H1 (cell line): ENCODE measurements around the gene HEATR9. TPM values are rescaled to one million over a fixed set of nuclear protein-coding genes. Genes with fewer than 3 reads are reported as not detected.

Source experiments
- RXRA ChIP-seq: IDR thresholded peaks from 2 replicates; pipeline ENCODE4 v1.6.1; 2011; ENCODE audit warnings: low read depth, mild to moderate bottlenecking, low read length, moderate library complexity; ENCODE audit not compliant: insufficient read depth
- SAP30 ChIP-seq: fragments of 300-600 bp; sonication (generic); IDR thresholded peaks from 2 replicates; pipeline ENCODE4 v1.7.1; 2012; ENCODE audit warnings: low read length, moderate library complexity, mild to moderate bottlenecking, inconsistent platforms; ENCODE audit not compliant: insufficient read depth, insufficient replicate concordance
- TBP ChIP-seq: IDR thresholded peaks from 2 replicates; pipeline ENCODE4 v1.6.1; 2011; ENCODE audit warnings: low read depth, low read length, improper control_type of control experiment
- polyA plus RNA-seq, 7 experiments: library from polyadenylated mRNA; depleted of rRNA in 3 of 7; stranded (reverse) in 5 of 7; unstranded in 2 of 7; fragments of >200 nt in 5 of 7; fragments of 200-250 nt in 2 of 7; gene quantifications; 1 replicate in 5 of 7; 2 replicates in 1 of 7; 4 replicates in 1 of 7; pipeline versions ENCODE4 v1.2.1 to v1.2.3, GENCODE V29; 2011 to 2013; ENCODE audit warnings: missing spikeins in 2 of 7, mixed read lengths in 2 of 7
- total RNA-seq: library from RNA; stranded (reverse); fragmentation: NEBNext Ultra II Directional; extraction: Animal tissue kit (Norgen Biotek cat#: 25700); gene quantifications from 2 replicates; pipeline ENCODE4 v1.2.1, GENCODE V29; 2021

Gene HEATR9
- total and polyA plus RNA-seq, 2 of the 8 experiments (the other 6 are each of a cell fraction or from before 2014, with no cell fraction given) = not detected

- TF ChIP-seq SAP30 (no peak), TBP (no peak), RXRA (no peak)
These were observed 24.1 kb downstream of the HEATR9 start (continued) for GRCh38 chr17:35844547-35844946.
